ENCODE data around the gene CHN1.

GRCh38 chr2:174750923-174751441 lies 254.2 kb downstream of the CHN1 start:
- TF ChIP-seq POLR2AphosphoS5 (IDR thresholded peaks at IDR 0.05; ENCODE audit: low read depth, low read length), result no peak
- no peak for TF ChIP-seq YY1 (IDR thresholded peaks at IDR 0.05; ENCODE audit: low read depth)
- no peak for TF ChIP-seq CTCF (IDR thresholded peaks at IDR 0.05)
- TF ChIP-seq REST (IDR thresholded peaks at IDR 0.05; ENCODE audit: low read depth, low read length), result no peak
- no peak for TF ChIP-seq EZH2phosphoT487 (IDR thresholded peaks at IDR 0.05; ENCODE audit: borderline replicate concordance, low read depth)
- no peak for TF ChIP-seq JUND (IDR thresholded peaks at IDR 0.05)
- no peak for TF ChIP-seq ZBTB33 (IDR thresholded peaks at IDR 0.05; ENCODE audit: borderline replicate concordance, low read depth)
- no peak for TF ChIP-seq RFX5 (IDR thresholded peaks at IDR 0.05; ENCODE audit: low read length)
- TF ChIP-seq RCOR1 (IDR thresholded peaks at IDR 0.05; ENCODE audit: low read length), result no peak
- no peak for TF ChIP-seq MXI1 (IDR thresholded peaks at IDR 0.05; ENCODE audit: low read depth, low read length)
- no peak for TF ChIP-seq PBX3 (IDR thresholded peaks at IDR 0.05)
- TF ChIP-seq NFIC (IDR thresholded peaks at IDR 0.05; ENCODE audit: borderline replicate concordance), result no peak
- TF ChIP-seq TEAD4 (IDR thresholded peaks at IDR 0.05; ENCODE audit: borderline replicate concordance, insufficient read depth), result no peak
